ENCODE measurements around the gene SLC22A8. TPM values are rescaled to one million over a fixed set of nuclear protein-coding genes. Genes with fewer than 3 reads are reported as not detected.

Gene SLC22A8
- total and polyA plus RNA-seq, 2 donors (not counting 1 experiment from before 2014, with no cell fraction given), result not detected

DNA sequence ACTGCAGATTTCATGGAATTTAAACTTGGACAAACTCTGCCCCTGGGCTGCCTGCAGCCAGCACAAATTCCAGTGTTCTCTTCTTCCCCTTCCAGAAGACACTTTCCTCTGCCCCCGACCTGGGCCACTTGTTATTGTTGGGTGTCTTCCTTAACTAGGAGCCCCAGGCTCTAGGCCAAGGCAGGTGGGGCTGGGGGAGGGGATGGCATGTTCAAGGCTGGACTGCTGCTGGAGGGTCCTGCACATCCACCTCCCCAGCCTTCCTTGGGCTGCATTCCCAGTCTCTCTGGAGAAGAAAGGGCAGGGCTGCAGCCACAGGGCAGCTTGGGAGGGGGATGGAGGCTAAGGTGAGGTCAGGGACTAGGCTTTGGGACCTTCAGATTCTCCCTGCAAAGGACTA lies 19.4 kb downstream of the SLC22A8 start:
- Histone ChIP-seq H3K4me1 (ENCODE audit: control insufficient read depth, extremely low read depth, insufficient read depth, low read length) (no peaks in the 10 kb centered on the region), H3K9me3 (ENCODE audit: control insufficient read depth, insufficient read depth, low read depth, low read length) (no peaks in the 10 kb centered on the region), H3K4me3 (replicated peaks in 1 of 4; ENCODE audit: control extremely low read depth in 1 of 4, insufficient read depth in 1 of 4, low read depth in 3 of 4, low read length in 4 of 4) (no peak overlapping the region), H3K79me2 (ENCODE audit: control insufficient read depth, insufficient read depth, low read length) (no peaks in the 10 kb centered on the region), H4K20me1 (ENCODE audit: control insufficient read depth, extremely low read depth, insufficient read depth, low read length) (no peaks in the 10 kb centered on the region), H2AFZ (ENCODE audit: low read length) (no peak overlapping the region), H3K36me3 (ENCODE audit: control insufficient read depth, insufficient read depth, low read length) (no peaks in the 10 kb centered on the region), H3K27ac (ENCODE audit: insufficient read depth, low read length) (no peak overlapping the region), H3K4me2 (ENCODE audit: extremely low read depth, insufficient read depth, low read length) (no peak overlapping the region), H3K9ac (ENCODE audit: insufficient read depth, low read length) (no peak overlapping the region), H3K27me3 (ENCODE audit: control insufficient read depth, insufficient read depth, low read length) (no peaks in the 10 kb centered on the region)
- no peak for TF ChIP-seq EZH2 (IDR thresholded peaks at IDR 0.05; ENCODE audit: low read length, missing control alignments)
- TF ChIP-seq, protein P1, sequence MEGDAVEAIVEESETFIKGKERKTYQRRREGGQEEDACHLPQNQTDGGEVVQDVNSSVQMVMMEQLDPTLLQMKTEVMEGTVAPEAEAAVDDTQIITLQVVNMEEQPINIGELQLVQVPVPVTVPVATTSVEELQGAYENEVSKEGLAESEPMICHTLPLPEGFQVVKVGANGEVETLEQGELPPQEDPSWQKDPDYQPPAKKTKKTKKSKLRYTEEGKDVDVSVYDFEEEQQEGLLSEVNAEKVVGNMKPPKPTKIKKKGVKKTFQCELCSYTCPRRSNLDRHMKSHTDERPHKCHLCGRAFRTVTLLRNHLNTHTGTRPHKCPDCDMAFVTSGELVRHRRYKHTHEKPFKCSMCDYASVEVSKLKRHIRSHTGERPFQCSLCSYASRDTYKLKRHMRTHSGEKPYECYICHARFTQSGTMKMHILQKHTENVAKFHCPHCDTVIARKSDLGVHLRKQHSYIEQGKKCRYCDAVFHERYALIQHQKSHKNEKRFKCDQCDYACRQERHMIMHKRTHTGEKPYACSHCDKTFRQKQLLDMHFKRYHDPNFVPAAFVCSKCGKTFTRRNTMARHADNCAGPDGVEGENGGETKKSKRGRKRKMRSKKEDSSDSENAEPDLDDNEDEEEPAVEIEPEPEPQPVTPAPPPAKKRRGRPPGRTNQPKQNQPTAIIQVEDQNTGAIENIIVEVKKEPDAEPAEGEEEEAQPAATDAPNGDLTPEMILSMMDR (conservative IDR thresholded peaks at IDR 0.05 in 1 of 2, IDR thresholded peaks at IDR 0.05 in 1 of 2; ENCODE audit: low read depth in 1 of 2, low read length in 2 of 2), result no peak
- no peak for DNase-seq (ENCODE audit: low read depth in 2 of 2)

- no peaks in the 10 kb centered on the region for H3K9me3 ChIP-seq (ENCODE audit: control insufficient read depth, insufficient read depth, low read depth, low read length)
- H3K27ac ChIP-seq (ENCODE audit: insufficient read depth, low read length), result no peak overlapping the region
- no peak overlapping the region for H2AFZ ChIP-seq (ENCODE audit: low read length)
- H3K4me2 ChIP-seq (ENCODE audit: extremely low read depth, insufficient read depth, low read length), result no peak overlapping the region
- no peaks in the 10 kb centered on the region for H3K27me3 ChIP-seq (ENCODE audit: control insufficient read depth, insufficient read depth, low read length)
- DNase-seq (ENCODE audit: low read depth in 2 of 2), result no peak
- no peak overlapping the region for H3K4me3 ChIP-seq (replicated peaks in 1 of 4; ENCODE audit: control extremely low read depth in 1 of 4, insufficient read depth in 1 of 4, low read depth in 3 of 4, low read length in 4 of 4)
- H3K4me1 ChIP-seq (ENCODE audit: control insufficient read depth, extremely low read depth, insufficient read depth, low read length), result no peaks in the 10 kb centered on the region
- TF ChIP-seq, protein P1 (conservative IDR thresholded peaks at IDR 0.05 in 1 of 2, IDR thresholded peaks at IDR 0.05 in 1 of 2; ENCODE audit: low read depth in 1 of 2, low read length in 2 of 2), result no peak
- no peak for TF ChIP-seq EZH2 (IDR thresholded peaks at IDR 0.05; ENCODE audit: low read length, missing control alignments)
- no peaks in the 10 kb centered on the region for H4K20me1 ChIP-seq (ENCODE audit: control insufficient read depth, extremely low read depth, insufficient read depth, low read length)
- H3K36me3 ChIP-seq (ENCODE audit: control insufficient read depth, insufficient read depth, low read length), result no peaks in the 10 kb centered on the region
- no peak overlapping the region for H3K9ac ChIP-seq (ENCODE audit: insufficient read depth, low read length)
- H3K79me2 ChIP-seq (ENCODE audit: control insufficient read depth, insufficient read depth, low read length), result no peaks in the 10 kb centered on the region
Observed at GRCh38 chr11:62994775-62995174, 20.9 kb downstream of the SLC22A8 start.

DNA sequence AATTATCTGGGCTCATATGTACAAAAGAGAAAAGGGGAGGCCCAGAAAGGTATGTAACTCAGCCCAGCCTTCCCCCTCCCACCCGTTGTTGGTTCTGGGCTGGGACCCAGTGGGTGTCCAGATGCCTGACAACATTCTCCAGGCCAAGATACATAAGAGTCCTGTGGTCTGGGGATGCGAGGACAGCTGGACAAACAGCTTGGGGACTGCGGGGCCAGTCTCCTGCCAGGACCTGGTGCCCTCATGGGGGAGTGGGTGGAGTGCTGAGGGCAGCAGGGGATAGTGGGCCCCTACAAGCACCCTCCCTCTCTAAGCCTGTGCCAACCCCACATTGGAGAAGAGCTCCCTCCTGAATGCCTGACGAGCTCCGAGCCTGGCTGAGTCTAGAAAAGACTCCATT lies 27.4 kb downstream of the SLC22A8 start:
- Histone ChIP-seq H3K36me3 (ENCODE audit: control insufficient read depth, insufficient read depth, low read length) (no peaks in the 10 kb centered on the region), H3K79me2 (ENCODE audit: control insufficient read depth, insufficient read depth, low read length) (no peaks in the 10 kb centered on the region), H3K9ac (ENCODE audit: insufficient read depth, low read length) (no peak overlapping the region), H3K4me3 (replicated peaks in 1 of 4; ENCODE audit: control extremely low read depth in 1 of 4, insufficient read depth in 1 of 4, low read depth in 3 of 4, low read length in 4 of 4) (no peak overlapping the region), H3K4me1 (ENCODE audit: control insufficient read depth, extremely low read depth, insufficient read depth, low read length) (no peaks in the 10 kb centered on the region), H3K27ac (ENCODE audit: insufficient read depth, low read length) (no peak overlapping the region), H2AFZ (ENCODE audit: low read length) (no peak overlapping the region), H4K20me1 (ENCODE audit: control insufficient read depth, extremely low read depth, insufficient read depth, low read length) (no peaks in the 10 kb centered on the region), H3K9me3 (ENCODE audit: control insufficient read depth, insufficient read depth, low read depth, low read length) (no peaks in the 10 kb centered on the region), H3K4me2 (ENCODE audit: extremely low read depth, insufficient read depth, low read length) (no peak overlapping the region), H3K27me3 (ENCODE audit: control insufficient read depth, insufficient read depth, low read length) (no peaks in the 10 kb centered on the region)
- no peak for DNase-seq (ENCODE audit: low read depth in 2 of 2)
- TF ChIP-seq EZH2 (IDR thresholded peaks at IDR 0.05; ENCODE audit: low read length, missing control alignments), result no peak
- TF ChIP-seq, protein P1 (conservative IDR thresholded peaks at IDR 0.05 in 1 of 2, IDR thresholded peaks at IDR 0.05 in 1 of 2; ENCODE audit: low read depth in 1 of 2, low read length in 2 of 2), result no peak
